Islet of Langerhans (tissue), 1 donor: ENCODE results near the gene ZNF839.
"Not testable (repeated sequence)": the region's sequence is repeated elsewhere in the genome, so short reads cannot be mapped to it uniquely, and the experiment has no call there.

Experiments
- FAIRE-seq: peaks from one replicate; lab custom pipeline; 2011; peaks lifted over from hg19 to GRCh38; lab: Jason Lieb, UNC

Gene ZNF839

GRCh38 chr14:102314242-102315011, 5.1 kb upstream of the ZNF839 start:
- FAIRE-seq = no peak

DNA sequence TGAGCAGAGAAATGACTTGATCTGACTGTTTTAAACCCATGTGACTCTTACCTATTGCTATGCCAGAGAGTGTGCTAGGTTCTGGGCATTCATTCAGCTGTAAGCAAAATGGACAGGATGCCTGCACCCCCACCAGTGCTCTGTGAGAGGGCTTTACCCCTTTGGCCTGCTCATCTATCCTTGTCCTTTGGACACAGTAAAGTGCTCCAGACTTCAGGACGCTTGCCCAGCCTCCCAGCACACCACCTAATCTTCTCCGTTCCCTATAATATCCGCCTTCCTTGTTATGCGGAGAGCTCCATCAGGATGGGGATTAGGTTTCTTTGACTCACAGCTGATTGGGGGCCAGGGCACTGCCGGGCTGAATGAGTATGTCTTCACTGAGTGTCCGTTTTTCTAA, 4.4 kb upstream of the ZNF839 start:
- no peak for FAIRE-seq

DNA sequence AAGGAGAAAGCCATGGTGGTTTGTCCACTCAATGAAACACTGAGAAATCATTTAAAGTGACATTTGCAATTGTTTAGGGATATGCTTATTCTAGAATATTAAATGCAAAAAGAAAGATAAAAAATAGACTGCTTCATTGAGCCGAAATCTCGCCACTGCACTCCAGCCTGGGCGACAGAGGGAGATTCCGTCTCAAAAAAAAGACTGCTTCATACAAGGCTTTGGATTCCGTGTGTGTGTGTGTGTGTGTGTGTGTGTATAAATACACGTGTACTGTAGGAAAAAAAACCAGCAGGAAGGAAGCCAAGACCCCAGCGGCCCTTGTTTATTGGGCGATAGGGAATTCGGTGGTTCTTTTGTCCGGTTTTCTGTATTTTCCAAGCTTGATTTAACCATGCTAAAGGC, 3.2 kb upstream of the ZNF839 start:
- no peak for FAIRE-seq

DNA sequence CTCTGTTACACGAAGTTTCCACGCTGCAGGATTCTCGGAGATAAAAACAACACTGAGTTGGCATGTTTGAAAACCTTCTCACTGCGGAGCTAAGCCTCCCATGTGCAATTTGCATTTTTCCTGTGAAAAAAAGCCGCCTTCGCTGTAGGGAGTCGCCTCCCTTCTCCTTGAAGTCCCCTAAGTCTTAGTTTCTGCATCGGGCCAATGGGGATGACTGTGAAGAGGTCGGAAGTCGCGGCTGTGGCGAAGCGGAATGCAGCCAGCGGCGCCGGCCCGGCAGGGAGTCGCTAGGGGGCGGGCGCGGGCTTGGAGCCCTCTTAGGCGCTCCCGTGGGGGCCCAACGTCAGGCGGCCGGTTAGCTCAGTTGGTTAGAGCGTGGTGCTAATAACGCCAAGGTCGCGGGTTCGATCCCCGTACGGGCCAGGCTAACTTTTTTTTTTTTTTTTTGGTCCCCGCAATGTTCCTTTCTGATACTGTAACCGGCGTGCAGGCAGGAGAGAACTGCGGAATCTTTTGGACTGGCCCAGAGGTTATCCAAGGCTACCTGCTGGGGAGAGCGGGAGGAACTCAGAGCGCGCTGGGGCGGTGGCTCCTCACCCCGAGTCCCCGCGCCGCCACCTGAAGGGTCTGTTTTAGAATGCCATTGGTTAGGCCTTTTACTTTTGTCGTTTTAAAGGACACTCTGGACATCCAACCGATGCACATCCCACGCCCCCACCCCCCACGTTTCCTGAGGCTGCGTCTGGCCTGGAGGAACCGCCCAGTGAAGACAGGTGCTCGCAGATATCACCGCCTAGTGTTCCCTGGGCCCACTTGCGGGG, 2.6 kb upstream of the ZNF839 start:
- FAIRE-seq = no peak

DNA sequence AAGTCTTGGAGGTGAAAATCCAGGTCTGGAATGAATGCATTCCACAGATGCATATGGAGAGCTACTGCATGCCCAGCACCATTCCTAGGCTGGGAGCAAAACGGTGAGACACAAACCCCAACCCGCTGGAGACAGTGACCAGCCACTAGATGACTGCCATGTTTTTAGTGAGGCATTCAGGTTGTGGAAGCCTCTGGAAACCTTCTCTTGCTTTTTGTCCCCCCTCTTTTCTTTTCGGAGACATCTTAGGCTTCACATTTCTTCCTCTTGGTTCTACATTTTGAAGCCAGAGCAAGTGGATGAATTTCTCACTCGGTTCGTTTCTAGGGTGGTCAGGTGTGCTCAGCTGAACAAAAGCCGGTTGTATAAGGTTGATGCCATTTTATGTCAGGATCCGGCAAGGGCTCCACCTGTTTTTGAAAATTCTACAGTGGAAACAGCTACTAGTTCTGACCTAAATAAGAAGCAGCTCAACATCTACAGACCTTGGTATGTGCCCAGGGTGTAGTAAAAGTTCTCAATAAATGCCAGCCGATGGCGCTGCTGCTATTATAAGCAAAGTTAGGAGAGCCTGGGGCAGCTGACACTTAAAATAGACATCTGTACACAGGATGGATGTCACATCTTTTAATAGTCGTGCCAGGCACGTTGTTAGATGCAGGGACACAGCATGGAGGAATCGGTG, 1.8 kb upstream of the ZNF839 start:
- no peak for FAIRE-seq

DNA sequence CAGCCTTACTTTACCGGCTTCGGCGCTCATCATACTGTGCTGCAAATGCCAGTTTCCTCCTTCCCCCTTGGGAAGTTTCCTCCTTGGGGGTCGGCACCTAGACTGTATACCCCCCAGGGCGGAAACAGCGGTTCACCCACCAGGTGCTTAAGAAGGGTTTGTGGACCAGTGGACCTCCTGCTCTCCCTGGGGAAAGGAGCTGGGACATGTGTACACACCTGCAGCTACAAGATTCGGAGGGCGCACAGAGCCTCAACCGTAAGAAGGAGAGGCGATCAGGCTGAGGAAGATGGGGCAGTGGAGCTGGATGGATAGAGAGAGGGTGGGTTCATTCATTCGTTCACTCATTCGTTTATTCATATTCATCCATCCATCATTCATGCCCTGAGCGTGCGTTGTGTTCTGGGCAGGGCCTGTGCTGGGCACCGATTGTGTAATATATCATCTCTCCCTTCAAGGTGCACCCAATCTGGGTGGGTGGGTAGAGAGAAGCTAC, 717 bp upstream of the ZNF839 start:
- no peak for FAIRE-seq

DNA sequence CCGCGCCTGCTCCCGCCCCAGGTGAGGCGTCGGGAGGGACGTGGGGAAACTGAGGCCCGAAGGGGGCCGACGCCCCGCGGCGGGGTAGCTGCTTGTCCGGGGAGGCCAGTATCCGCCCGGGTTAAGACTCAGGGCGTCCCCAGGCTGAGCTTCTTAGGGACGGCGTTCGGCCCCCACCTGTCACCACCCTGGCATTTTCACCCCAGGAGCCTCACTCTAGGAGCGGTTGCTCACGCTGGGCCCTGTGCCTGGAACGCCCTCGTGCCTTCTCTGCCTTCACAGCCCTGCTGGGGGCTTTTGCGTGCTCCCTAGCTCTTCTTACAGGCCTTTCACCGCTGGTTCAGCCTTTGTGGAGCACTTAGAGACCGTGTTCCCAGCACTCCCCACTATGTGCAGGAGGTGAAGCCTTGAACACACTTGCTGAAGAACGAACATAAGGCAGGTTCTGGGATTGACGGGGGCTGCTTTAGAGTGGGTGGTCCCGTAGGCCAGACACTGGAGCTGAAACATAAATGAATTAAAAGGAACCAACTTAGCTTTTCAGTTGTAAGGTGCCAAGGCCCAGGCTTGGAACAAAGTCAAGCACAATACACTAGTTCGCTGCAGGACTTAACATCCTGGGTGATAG, 601 bp downstream of the ZNF839 start:
- FAIRE-seq = no peak

DNA sequence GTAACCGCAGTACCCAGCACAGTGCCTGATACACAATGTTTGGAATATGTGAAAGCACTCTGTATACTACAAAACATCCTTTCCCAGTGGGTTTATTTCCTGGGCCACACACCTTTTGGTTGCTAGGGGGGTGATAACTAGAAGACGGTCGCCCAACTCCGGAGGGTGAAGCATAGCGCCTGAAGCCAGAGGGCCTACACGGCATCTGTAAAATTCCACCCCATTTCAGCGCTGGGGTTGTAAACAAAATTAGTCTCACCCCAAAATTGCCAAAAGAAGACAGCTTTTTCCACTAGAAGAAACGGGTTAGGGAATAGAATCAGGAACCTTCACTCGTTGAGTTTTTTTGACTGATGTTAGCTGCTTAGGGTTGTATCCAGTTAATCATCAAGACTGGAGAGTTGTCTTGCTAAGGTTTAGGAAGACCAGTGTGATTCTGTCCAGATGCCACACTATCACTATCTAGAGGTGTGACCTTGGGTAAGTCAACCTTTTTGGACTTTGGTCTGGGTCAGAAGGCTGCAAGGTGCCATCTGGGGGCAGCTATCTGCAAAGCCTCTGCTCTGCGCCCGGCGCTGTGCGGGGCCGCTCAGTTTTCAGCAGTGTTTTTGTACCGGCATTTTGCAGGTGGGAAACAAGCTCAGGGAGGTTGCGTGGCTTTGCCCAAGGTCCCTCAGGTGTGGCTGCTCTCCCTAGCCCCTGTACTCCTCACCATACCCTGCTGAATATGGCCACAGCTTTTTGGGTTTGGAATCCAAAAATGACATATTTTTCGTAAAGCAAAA, 1.3 kb downstream of the ZNF839 start:
- FAIRE-seq = no peak

GRCh38 chr14:102321456-102322422, 2.2 kb downstream of the ZNF839 start:
- FAIRE-seq = no peak

DNA sequence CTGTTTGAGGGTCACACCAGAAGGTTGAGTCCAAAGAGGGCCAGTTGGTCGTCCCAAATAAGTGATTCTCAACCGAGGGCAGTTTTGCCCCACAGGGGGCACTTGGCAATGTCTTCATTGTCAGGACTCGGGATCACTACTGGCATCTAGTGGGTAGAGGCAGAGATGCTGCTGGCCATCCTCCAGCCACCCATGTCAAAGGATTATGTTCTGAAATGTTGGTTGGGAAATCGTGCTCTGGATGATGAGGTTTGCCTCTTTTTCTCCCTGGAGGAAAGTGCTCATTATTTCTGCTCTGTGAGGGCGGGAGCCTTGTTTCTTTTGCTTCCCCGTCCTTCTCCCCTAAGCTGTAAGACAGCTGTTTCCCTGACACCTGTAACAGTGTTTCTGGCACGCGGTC, 3.6 kb downstream of the ZNF839 start:
- FAIRE-seq = no peak

DNA sequence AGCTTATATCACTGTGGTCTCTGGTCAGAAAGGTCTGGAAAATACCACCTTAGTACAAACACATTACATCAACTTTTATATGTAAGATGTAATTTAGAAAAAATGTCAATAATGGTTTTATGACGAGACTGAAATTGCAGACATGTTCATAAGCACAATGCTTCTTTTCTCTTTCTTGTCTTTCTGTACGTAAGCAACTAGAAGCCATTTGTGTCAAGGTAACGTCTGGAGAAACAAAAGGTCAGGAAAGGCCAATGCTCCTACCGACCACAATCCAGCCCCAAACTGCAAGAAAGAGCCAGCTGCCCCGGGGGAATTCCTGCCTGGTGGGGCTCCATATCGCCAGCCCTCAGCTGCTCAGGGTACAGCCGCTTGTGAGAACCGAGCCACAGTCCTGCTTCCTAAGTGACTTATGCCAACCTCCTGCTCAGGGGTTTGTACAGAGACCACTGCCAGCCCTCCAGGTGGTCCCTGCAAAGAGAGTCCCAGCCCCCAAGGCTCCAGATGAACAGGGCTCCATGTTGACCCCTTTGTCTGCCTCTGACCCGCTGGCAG, 6.3 kb downstream of the ZNF839 start:
- no peak for FAIRE-seq

GRCh38 chr14:102326583-102326982, 7.0 kb downstream of the ZNF839 start:
- no peak for FAIRE-seq

DNA sequence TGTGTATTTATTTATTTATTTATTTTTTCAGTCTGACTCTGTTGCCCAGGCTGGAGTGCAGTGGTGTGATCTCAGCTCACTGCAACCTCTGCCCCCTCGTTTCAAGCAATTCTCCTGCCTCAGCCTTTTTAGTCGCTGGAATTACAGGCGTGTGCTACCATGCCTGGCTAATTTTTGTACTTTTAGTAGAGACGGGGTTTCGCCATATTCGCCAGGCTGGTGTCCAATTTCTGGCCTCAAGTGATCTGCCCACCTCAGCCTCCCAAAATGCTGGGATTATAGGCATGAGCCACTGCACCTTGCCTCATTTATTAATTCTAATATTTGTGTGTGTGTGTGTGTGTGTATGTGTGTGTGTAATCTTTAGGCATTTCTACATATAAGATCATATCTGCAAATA, 9.8 kb downstream of the ZNF839 start:
- not testable (repeated sequence) for FAIRE-seq

DNA sequence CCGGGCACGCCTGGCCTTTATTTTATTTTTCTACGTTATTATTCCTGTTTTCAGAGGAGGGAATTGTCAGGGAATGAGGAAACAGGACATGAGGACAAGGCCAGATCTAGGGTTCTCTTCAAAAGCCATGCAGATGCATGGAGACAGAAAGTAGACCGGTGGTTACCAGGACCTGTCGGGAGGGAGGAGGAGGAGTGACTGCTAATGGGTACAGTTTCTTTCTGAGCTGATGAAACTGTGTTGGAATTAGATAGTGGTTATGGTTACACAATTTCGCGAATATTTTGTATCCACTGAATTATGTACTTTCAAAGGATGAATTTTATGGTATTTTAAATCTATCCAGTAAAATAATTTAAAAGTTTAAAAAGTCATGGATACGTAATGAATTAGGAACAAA, 11.3 kb downstream of the ZNF839 start:
- no peak for FAIRE-seq

GRCh38 chr14:102333390-102333789, 13.8 kb downstream of the ZNF839 start:
- FAIRE-seq = no peak

DNA sequence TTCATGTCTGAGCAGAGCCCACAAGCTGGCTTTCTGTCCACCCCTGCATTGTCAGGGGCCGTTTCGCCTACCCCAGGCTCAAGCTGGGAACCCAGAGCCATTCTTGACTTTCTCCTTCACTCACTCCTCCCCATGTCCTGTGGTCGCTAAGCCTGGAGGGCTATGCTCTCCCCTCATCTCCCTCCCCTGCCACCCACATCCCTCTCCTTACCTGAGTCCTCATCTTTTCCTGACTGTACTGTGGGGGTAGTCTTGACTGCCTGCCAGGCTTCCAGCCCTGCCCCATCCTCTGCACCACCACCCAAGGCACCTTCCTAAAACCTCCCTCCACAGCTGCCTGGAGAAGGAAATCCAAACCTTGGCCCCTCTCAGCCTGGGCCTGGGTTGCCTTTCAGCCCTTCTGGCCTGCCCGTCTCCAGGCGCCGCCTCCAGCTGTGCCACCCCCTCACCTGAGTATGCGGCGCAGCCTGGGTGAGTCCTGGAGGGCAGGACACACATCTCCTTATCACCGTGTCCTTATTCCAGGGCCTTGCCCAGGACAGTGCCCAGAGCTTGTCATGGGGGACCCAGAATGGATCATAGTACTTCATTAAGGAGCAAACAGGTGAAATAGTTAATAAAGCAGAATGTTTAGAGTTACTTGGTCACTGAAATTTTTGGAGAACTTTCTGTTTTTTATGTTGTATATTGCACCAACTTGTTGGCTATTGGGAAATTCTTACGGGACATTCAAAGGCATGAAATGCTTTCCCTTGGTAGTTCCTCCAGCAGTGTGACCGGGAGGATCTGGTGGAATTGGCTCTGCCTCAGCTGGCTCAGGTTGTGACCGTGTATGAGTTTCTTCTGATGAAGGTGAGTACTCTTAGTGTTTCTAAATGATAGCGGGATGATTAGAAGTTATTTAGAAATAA, 14.5 kb downstream of the ZNF839 start:
- FAIRE-seq = no peak

GRCh38 chr14:102335163-102335562, 15.6 kb downstream of the ZNF839 start:
- FAIRE-seq = no peak

- no peak for FAIRE-seq
Observed at GRCh38 chr14:102338724-102339123, 19.2 kb downstream of the ZNF839 start.

- no peak for FAIRE-seq
Observed at GRCh38 chr14:102341566-102341965, 22.0 kb downstream of the ZNF839 start.
